GM18867 (cell line): Measurements from ENCODE around the gene SEMA3B.
"Not testable (repeated sequence)": the region's sequence is repeated elsewhere in the genome, so short reads cannot be mapped to it uniquely, and the experiment has no call there.

ENCODE experiments used
- ATAC-seq: cut with Tn5 transposase; IDR thresholded peaks from one replicate; pipeline ENCODE4 v1.9.1; 2021; ENCODE audit warnings: mild to moderate bottlenecking, moderate library complexity; ENCODE audit not compliant: unreplicated experiment

Gene SEMA3B

GRCh38 chr3:50271314-50271936 is 2.5 kb downstream of the SEMA3B start:
- no peak for ATAC-seq

- ATAC-seq: not testable (repeated sequence)
Observed at GRCh38 chr3:50272538-50272910, 3.6 kb downstream of the SEMA3B start.

- no peak for ATAC-seq
Observed at GRCh38 chr3:50272911-50273688, 4.2 kb downstream of the SEMA3B start.

- ATAC-seq: no peak
Observed at GRCh38 chr3:50273689-50274065, 4.7 kb downstream of the SEMA3B start.

GRCh38 chr3:50274371-50275104 is 5.6 kb downstream of the SEMA3B start:
- no peak for ATAC-seq

- ATAC-seq: no peak
Observed at GRCh38 chr3:50275141-50275995, 6.4 kb downstream of the SEMA3B start.

GRCh38 chr3:50275996-50276761 is 7.2 kb downstream of the SEMA3B start:
- no peak for ATAC-seq

- no peak for ATAC-seq
Observed at GRCh38 chr3:50276762-50277101, 7.8 kb downstream of the SEMA3B start.

- ATAC-seq: no peak
Observed at GRCh38 chr3:50278123-50278879, 9.4 kb downstream of the SEMA3B start.

GRCh38 chr3:50278880-50279224 is 9.9 kb downstream of the SEMA3B start, which contains the start of gene LSMEM2:
Gene LSMEM2 (plus strand): TSS chr3:50279087. CDS start chr3:50279114, 27 bp downstream.
- ATAC-seq: no peak

- no peak for ATAC-seq
Observed at GRCh38 chr3:50279255-50280016, 10.5 kb downstream of the SEMA3B start.

- ATAC-seq: not testable (repeated sequence)
Observed at GRCh38 chr3:50284121-50284520, 15.2 kb downstream of the SEMA3B start.

- no peak for ATAC-seq
Observed at GRCh38 chr3:50286322-50287227, 17.6 kb downstream of the SEMA3B start.

- no peak for ATAC-seq
Observed at GRCh38 chr3:50287262-50287661, 18.3 kb downstream of the SEMA3B start.

GRCh38 chr3:50288387-50289007 is 19.6 kb downstream of the SEMA3B start:
- no peak for ATAC-seq

- ATAC-seq: no peak
Observed at GRCh38 chr3:50289130-50289529, 20.2 kb downstream of the SEMA3B start.

- no peak for ATAC-seq
Observed at GRCh38 chr3:50290161-50290641, 21.3 kb downstream of the SEMA3B start.
